ENCODE measurements around the gene PREPL. TPM values are rescaled to one million over a fixed set of nuclear protein-coding genes. Genes with fewer than 3 reads are reported as not detected.

The PREPL gene
- total RNA-seq, 2 experiments from 2014 or later: 21.3 to 23.7 TPM

Other genes with a start within 250 kb of the PREPL start
- gene PPM1B, start 192.6 kb downstream of the PREPL start, total RNA-seq: 10 to 100 TPM; 52.7 to 54.2 TPM
- under 1 TPM in 1 of 2 experiments, not detected in 1; 0.22 TPM for gene SLC3A1, start 86.0 kb downstream of the PREPL start, total RNA-seq
- gene CAMKMT, start 453 bp upstream of the PREPL start, total RNA-seq: 10 to 100 TPM; 12.1 to 13.7 TPM